ENCODE results near the gene ZNF100.

The ZNF100 gene

DNA sequence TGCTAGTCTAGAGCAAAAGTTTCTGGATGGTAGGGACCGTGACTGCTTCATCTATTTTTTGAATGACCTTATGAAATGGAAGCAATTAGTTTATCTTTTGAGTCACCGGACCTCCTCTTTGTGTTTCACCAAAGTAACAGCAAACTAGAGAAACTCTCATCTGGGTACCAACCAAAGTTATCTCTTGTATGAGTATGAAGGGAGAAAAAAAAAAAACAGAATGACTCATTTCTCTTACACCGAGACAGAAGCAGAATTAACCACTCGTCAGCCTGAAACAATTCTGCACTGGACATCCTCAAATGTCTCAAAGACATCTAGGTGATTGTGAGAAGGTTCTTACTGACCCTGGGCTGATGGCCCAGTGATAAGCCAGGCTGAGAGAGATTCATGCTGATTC, 18.3 kb downstream of the ZNF100 start (continued):
- TF ChIP-seq, protein P1, sequence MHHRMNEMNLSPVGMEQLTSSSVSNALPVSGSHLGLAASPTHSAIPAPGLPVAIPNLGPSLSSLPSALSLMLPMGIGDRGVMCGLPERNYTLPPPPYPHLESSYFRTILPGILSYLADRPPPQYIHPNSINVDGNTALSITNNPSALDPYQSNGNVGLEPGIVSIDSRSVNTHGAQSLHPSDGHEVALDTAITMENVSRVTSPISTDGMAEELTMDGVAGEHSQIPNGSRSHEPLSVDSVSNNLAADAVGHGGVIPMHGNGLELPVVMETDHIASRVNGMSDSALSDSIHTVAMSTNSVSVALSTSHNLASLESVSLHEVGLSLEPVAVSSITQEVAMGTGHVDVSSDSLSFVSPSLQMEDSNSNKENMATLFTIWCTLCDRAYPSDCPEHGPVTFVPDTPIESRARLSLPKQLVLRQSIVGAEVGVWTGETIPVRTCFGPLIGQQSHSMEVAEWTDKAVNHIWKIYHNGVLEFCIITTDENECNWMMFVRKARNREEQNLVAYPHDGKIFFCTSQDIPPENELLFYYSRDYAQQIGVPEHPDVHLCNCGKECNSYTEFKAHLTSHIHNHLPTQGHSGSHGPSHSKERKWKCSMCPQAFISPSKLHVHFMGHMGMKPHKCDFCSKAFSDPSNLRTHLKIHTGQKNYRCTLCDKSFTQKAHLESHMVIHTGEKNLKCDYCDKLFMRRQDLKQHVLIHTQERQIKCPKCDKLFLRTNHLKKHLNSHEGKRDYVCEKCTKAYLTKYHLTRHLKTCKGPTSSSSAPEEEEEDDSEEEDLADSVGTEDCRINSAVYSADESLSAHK (tag by site-specific recombination; IDR thresholded peaks at IDR 0.05), result no peak
- no peak for TF ChIP-seq ZNF677 (tag by site-specific recombination; IDR thresholded peaks at IDR 0.05)
- no peak for TF ChIP-seq ZNF391 (tag by site-specific recombination; IDR thresholded peaks at IDR 0.05; ENCODE audit: borderline replicate concordance, low read depth)

DNA sequence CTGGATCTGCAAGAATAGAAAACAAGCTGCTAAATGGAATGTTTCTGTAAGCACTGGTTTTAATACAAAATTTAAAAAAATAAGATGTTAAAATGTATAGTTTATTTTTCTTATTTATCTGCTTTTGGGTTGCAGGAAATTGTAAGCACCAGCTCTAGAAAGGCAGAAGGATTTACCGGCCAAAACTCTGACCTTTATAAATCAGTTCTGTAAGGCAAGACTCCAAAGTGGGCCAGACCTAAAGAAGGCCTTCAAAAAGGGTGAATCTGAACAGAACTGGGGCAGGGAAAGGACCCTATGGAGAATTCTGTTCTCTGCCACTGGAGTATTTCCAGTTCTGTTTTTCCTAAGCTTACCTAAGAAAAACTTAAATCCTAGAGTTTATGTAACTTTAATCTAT, 19.3 kb downstream of the ZNF100 start:
- Histone ChIP-seq H3K36me3 (ENCODE audit: control insufficient read depth in 2 of 2, insufficient read depth in 1 of 2, low read length in 2 of 2) (peaks cover 16 to 76% of the 10 kb centered on the region in 2 experiments), H3K4me1 (ENCODE audit: control insufficient read depth, insufficient read depth, low read length) (no peaks in the 10 kb centered on the region), H3K4me3 (ENCODE audit: low read depth, low read length) (no peak overlapping the region), H3K9me3 (ENCODE audit: control insufficient read depth, insufficient read depth, low read depth, low read length) (no peaks in the 10 kb centered on the region), H3K27ac (ENCODE audit: extremely low read depth, low read depth, low read length) (no peak overlapping the region)
- CTCF ChIA-PET, result no interaction called here
- POLR2A ChIA-PET, result no interaction called here
- TF ChIP-seq, protein P2, sequence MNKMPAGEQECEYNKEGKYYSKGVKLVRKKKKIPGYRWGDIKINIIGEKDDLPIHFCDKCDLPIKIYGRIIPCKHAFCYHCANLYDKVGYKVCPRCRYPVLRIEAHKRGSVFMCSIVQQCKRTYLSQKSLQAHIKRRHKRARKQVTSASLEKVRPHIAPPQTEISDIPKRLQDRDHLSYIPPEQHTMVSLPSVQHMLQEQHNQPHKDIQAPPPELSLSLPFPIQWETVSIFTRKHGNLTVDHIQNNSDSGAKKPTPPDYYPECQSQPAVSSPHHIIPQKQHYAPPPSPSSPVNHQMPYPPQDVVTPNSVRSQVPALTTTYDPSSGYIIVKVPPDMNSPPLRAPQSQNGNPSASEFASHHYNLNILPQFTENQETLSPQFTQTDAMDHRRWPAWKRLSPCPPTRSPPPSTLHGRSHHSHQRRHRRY (tag by site-specific recombination; IDR thresholded peaks at IDR 0.05), result no peak
- TF ChIP-seq YY1 (tag by site-specific recombination; IDR thresholded peaks at IDR 0.05) (no peak), GLI4 (tag by site-specific recombination; IDR thresholded peaks at IDR 0.05) (no peak), SCRT2 (tag by site-specific recombination; IDR thresholded peaks at IDR 0.05) (no peak), ZNF548 (tag by site-specific recombination; IDR thresholded peaks at IDR 0.05) (no peak), MZF1 (tag by site-specific recombination; IDR thresholded peaks at IDR 0.05; ENCODE audit: borderline replicate concordance) (no peak)
- TF ChIP-seq, protein P3, sequence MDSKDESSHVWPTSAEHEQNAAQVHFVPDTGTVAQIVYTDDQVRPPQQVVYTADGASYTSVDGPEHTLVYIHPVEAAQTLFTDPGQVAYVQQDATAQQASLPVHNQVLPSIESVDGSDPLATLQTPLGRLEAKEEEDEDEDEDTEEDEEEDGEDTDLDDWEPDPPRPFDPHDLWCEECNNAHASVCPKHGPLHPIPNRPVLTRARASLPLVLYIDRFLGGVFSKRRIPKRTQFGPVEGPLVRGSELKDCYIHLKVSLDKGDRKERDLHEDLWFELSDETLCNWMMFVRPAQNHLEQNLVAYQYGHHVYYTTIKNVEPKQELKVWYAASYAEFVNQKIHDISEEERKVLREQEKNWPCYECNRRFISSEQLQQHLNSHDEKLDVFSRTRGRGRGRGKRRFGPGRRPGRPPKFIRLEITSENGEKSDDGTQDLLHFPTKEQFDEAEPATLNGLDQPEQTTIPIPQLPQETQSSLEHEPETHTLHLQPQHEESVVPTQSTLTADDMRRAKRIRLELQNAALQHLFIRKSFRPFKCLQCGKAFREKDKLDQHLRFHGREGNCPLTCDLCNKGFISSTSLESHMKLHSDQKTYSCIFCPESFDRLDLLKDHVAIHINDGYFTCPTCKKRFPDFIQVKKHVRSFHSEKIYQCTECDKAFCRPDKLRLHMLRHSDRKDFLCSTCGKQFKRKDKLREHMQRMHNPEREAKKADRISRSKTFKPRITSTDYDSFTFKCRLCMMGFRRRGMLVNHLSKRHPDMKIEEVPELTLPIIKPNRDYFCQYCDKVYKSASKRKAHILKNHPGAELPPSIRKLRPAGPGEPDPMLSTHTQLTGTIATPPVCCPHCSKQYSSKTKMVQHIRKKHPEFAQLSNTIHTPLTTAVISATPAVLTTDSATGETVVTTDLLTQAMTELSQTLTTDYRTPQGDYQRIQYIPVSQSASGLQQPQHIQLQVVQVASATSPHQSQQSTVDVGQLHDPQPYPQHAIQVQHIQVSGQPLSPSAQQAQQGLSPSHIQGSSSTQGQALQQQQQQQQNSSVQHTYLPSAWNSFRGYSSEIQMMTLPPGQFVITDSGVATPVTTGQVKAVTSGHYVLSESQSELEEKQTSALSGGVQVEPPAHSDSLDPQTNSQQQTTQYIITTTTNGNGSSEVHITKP (tag by site-specific recombination; IDR thresholded peaks at IDR 0.05), result no peak
- TF ChIP-seq, protein P4, sequence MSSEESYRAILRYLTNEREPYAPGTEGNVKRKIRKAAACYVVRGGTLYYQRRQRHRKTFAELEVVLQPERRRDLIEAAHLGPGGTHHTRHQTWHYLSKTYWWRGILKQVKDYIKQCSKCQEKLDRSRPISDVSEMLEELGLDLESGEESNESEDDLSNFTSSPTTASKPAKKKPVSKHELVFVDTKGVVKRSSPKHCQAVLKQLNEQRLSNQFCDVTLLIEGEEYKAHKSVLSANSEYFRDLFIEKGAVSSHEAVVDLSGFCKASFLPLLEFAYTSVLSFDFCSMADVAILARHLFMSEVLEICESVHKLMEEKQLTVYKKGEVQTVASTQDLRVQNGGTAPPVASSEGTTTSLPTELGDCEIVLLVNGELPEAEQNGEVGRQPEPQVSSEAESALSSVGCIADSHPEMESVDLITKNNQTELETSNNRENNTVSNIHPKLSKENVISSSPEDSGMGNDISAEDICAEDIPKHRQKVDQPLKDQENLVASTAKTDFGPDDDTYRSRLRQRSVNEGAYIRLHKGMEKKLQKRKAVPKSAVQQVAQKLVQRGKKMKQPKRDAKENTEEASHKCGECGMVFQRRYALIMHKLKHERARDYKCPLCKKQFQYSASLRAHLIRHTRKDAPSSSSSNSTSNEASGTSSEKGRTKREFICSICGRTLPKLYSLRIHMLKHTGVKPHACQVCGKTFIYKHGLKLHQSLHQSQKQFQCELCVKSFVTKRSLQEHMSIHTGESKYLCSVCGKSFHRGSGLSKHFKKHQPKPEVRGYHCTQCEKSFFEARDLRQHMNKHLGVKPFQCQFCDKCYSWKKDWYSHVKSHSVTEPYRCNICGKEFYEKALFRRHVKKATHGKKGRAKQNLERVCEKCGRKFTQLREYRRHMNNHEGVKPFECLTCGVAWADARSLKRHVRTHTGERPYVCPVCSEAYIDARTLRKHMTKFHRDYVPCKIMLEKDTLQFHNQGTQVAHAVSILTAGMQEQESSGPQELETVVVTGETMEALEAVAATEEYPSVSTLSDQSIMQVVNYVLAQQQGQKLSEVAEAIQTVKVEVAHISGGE (tag by site-specific recombination; conservative IDR thresholded peaks at IDR 0.05; ENCODE audit: low read depth), result no peak

DNA sequence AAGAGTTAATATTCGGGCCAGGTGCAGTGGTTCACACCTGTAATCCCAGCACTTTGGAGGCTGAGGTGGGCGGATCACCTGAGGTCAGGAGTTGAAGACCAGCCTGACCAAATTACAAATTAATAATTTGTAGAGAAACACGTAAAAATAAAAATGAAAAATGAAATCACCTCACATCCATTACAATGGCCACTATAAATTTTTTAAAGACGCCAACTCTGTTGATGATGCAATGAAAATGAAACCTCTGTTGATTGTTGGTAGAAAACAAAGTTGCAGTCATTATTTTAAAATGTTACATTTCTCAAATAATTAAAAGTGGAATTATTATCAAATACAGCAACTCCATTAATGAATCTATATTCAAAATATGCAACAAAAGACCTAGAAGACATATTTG, 26.8 kb downstream of the ZNF100 start:
- Histone ChIP-seq H3K27ac (ENCODE audit: extremely low read depth, low read depth, low read length) (no peak overlapping the region), H3K36me3 (ENCODE audit: control insufficient read depth in 2 of 2, insufficient read depth in 1 of 2, low read length in 2 of 2) (peaks cover 46 to 72% of the 10 kb centered on the region in 2 experiments), H3K9me3 (ENCODE audit: control insufficient read depth, insufficient read depth, low read depth, low read length) (no peaks in the 10 kb centered on the region; the same call in 1 of the 2 replicates), H3K4me1 (ENCODE audit: control insufficient read depth, insufficient read depth, low read length) (no peaks in the 10 kb centered on the region), H3K4me3 (ENCODE audit: low read depth, low read length) (no peak overlapping the region)
- CTCF ChIA-PET, result no interaction called here
- POLR2A ChIA-PET, result no interaction called here
- no peak for TF ChIP-seq MYNN (tag by site-specific recombination; IDR thresholded peaks at IDR 0.05; ENCODE audit: borderline replicate concordance)
- TF ChIP-seq ZBTB7A (tag by site-specific recombination; IDR thresholded peaks at IDR 0.05; ENCODE audit: low read depth), result no peak
- no peak for TF ChIP-seq BCL11A (tag by site-specific recombination; IDR thresholded peaks at IDR 0.05; ENCODE audit: low read depth)
- TF ChIP-seq ZNF248 (tag by site-specific recombination; IDR thresholded peaks at IDR 0.05), result no peak
- TF ChIP-seq, protein P5, sequence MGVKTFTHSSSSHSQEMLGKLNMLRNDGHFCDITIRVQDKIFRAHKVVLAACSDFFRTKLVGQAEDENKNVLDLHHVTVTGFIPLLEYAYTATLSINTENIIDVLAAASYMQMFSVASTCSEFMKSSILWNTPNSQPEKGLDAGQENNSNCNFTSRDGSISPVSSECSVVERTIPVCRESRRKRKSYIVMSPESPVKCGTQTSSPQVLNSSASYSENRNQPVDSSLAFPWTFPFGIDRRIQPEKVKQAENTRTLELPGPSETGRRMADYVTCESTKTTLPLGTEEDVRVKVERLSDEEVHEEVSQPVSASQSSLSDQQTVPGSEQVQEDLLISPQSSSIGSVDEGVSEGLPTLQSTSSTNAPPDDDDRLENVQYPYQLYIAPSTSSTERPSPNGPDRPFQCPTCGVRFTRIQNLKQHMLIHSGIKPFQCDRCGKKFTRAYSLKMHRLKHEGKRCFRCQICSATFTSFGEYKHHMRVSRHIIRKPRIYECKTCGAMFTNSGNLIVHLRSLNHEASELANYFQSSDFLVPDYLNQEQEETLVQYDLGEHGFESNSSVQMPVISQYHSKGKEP (tag by site-specific recombination; IDR thresholded peaks at IDR 0.05), result no peak
- TF ChIP-seq ZNF76 (tag by site-specific recombination; IDR thresholded peaks at IDR 0.05; ENCODE audit: borderline replicate concordance, low read depth), result no peak
- TF ChIP-seq, protein P6, sequence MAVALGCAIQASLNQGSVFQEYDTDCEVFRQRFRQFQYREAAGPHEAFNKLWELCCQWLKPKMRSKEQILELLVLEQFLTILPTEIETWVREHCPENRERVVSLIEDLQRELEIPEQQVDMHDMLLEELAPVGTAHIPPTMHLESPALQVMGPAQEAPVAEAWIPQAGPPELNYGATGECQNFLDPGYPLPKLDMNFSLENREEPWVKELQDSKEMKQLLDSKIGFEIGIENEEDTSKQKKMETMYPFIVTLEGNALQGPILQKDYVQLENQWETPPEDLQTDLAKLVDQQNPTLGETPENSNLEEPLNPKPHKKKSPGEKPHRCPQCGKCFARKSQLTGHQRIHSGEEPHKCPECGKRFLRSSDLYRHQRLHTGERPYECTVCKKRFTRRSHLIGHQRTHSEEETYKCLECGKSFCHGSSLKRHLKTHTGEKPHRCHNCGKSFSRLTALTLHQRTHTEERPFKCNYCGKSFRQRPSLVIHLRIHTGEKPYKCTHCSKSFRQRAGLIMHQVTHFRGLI (tag by site-specific recombination; IDR thresholded peaks at IDR 0.05), result no peak
- no peak for TF ChIP-seq ZNF223 (tag by site-specific recombination; IDR thresholded peaks at IDR 0.05)
